ENCODE results near the gene THRB.

THRB gene

DNA sequence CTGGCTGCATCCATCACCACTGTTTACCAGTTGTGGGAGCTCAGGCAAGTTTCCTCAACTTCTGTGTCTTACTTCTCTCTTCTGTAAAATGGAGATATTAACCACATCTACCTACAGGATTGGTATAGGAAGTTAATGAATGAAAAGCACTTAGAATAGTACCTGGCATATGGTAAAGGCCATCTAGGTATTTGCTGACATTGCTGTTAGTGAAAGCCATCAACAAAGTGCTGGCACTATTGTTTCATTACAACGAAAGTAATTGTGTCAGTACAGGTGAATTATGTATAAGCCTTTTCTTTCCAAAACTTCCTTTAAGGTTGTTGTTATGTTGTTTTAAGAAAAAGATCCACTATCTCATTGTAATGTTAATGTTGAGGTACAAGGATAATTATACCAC lies 352.5 kb downstream of the THRB start:
- no peak for DNase-seq (ENCODE audit: low read depth)
- no peak overlapping the region for H3K4me3 ChIP-seq (ENCODE audit: control insufficient read depth, low read depth, low read length)
- TF ChIP-seq, protein P1, sequence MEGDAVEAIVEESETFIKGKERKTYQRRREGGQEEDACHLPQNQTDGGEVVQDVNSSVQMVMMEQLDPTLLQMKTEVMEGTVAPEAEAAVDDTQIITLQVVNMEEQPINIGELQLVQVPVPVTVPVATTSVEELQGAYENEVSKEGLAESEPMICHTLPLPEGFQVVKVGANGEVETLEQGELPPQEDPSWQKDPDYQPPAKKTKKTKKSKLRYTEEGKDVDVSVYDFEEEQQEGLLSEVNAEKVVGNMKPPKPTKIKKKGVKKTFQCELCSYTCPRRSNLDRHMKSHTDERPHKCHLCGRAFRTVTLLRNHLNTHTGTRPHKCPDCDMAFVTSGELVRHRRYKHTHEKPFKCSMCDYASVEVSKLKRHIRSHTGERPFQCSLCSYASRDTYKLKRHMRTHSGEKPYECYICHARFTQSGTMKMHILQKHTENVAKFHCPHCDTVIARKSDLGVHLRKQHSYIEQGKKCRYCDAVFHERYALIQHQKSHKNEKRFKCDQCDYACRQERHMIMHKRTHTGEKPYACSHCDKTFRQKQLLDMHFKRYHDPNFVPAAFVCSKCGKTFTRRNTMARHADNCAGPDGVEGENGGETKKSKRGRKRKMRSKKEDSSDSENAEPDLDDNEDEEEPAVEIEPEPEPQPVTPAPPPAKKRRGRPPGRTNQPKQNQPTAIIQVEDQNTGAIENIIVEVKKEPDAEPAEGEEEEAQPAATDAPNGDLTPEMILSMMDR (IDR thresholded peaks at IDR 0.05; ENCODE audit: control insufficient read depth, insufficient read depth, low read depth, low read length, missing control alignments) = no peak

DNA sequence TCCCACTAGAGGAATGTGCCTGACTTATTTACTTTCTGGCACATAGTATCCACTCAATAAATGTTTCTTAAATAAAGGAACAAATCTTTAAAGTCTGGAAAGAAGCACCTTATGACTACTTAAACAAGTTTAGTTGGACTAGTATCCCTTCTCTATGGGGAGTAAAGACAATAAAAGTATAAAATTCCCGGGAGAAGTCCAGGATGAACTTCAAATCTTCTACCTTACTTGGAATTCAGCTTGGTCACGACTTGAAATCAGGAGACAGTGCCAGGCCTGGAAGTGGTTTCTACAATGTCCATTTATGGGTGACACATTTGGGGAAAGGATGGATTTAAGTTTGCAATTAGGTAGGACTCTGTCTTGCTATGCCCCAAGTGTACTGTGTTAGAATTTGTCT lies 353.1 kb downstream of the THRB start:
- TF ChIP-seq, protein P1 (IDR thresholded peaks at IDR 0.05; ENCODE audit: control insufficient read depth, insufficient read depth, low read depth, low read length, missing control alignments) = no peak
- no peak overlapping the region for H3K4me3 ChIP-seq (ENCODE audit: control insufficient read depth, low read depth, low read length)
- DNase-seq (ENCODE audit: low read depth) = no peak

DNA sequence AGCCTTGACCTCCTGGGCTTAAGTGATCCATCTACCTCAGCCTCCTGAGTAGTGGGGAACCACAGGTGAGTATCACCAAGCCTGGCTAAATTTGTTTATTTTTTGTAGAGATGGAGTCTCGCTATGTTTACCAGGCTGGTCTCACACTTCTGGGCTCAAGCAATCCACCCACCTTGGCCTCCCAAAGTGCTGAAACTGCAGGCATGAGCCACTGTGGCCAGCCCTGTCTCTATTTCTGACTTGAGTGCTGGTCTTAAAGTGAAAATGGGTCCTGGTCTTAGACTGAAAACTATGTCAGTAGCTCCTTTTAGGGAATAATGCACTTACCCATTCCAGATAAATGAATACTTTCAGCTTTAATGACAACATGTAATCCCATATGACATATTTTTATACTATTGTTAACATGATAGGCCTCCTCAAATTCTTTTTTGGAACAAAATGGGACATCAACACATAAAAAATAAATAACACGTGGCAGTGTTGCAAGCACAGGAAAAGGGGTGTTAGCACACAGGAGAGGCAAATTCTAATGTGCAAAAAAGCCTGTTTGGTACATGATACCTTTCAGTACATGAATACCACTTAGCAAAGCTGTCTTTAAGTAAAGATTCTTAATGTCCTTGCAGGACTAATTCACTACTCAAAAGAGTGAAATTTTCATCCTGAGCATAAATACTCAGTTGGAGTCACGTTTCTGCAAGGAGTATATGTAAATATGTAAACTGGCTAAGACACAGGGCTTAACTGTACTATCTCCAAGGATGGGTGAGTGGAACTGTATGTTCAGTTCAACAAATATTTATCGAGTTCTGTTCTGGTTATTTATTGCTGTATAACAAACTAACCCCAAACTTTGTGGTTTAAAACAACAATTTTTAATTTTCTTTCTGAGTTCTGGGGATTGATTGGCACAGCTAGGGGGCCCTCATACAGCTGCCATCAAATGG lies 354.9 kb downstream of the THRB start:
- TF ChIP-seq, protein P1 (IDR thresholded peaks at IDR 0.05; ENCODE audit: control insufficient read depth, insufficient read depth, low read depth, low read length, missing control alignments) = no peak
- DNase-seq (ENCODE audit: low read depth) = no peak
- H3K4me3 ChIP-seq (ENCODE audit: control insufficient read depth, low read depth, low read length) = no peak overlapping the region

DNA sequence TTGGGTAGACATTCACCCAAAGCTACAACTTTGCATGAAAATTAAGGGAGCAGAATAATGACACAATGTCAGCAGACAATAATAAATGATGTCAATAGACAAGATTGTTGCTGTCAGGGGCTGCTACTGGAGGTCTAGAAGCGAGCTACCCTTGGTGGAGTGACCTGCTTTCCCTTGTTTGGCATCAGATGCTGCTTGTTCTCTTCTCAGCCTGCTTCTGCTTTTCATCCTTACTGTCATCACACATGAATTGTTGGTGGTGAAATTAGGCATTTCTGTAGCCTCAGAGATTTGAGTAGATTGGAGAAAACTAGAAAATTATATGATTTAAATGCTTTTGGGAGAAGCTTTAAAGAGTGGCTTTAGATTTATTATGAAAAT lies 355.8 kb downstream of the THRB start:
- no peak for DNase-seq (ENCODE audit: low read depth)
- TF ChIP-seq, protein P1 (IDR thresholded peaks at IDR 0.05; ENCODE audit: control insufficient read depth, insufficient read depth, low read depth, low read length, missing control alignments) = no peak
- H3K4me3 ChIP-seq (ENCODE audit: control insufficient read depth, low read depth, low read length) = no peak overlapping the region

DNA sequence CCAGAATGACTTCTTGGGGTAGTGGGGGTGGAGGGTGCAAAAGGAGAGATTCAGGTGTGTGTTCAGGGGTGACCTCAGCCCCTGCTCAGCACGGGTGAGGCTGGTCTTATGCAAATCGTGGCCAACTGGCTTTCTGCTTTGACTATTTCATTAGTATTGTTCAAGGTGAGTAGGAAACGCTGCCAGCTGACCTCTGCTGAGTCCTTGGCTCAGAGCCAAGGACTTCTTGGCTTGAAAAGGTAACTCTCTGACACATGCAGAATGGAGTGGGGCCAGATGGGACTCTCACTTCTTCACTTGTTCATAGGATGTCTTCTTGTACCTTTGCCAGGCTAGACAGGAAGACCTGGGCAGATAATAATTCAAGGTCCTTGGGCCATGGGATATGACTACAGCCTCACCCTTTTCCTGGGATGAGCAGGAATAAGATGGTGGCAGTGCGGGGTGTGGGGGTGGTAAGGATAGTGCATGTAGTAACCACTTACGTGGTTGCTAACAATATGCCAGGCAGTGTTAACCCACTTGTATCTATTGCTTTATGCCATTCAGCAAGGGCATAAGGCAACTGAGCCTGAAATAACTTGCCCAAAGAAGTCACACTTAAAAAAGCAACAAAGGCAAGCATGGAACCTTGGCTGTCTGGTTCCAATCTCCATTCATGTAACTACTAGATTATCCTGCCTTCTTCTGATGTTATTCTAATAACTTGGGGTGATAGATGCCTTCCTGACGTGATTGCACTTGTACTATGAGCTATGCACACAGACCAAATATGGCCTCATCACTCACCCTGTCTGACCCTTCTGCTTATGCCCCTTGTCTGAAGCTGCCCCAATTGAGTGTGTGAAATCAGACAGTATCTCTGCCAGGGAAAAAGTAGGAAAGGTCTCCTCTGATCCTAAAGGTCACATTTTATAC lies 356.4 kb downstream of the THRB start:
- no peak for DNase-seq (ENCODE audit: low read depth)
- TF ChIP-seq, protein P1 (IDR thresholded peaks at IDR 0.05; ENCODE audit: control insufficient read depth, insufficient read depth, low read depth, low read length, missing control alignments) = no peak
- H3K4me3 ChIP-seq (ENCODE audit: control insufficient read depth, low read depth, low read length) = no peak overlapping the region

DNA sequence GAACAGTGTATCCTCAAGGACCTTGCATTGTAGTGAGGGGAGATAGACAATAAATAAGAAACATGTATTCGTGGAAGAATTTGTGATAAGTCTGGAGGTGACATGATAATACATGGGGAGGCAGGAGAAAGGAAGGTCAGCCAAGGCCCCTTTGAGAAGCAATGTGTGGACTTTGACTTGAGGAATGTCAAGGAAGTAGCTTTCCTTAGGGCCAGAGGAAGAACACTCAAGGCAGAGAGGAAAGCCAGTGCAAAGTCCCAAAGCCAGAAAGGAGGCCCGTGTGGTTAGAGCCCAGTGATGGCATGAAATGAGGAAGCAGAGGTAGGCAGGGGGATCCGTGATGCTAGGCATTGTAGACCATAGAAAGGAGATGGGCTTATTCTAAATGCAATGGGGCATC lies 357.3 kb downstream of the THRB start:
- no peak for DNase-seq (ENCODE audit: low read depth)
- H3K4me3 ChIP-seq (ENCODE audit: control insufficient read depth, low read depth, low read length) = no peak overlapping the region
- TF ChIP-seq, protein P1 (IDR thresholded peaks at IDR 0.05; ENCODE audit: control insufficient read depth, insufficient read depth, low read depth, low read length, missing control alignments) = no peak
